Effector memory CD4-positive, alpha-beta T cell (primary cell): Measurements from ENCODE around the gene RSRC2.

ENCODE experiments used
- DNase-seq, 3 donors: peaks; one replicate each; pipeline ENCODE4 v3.0.0-alpha.2; 2020
- H3K27ac ChIP-seq: 2 replicates; pipeline ENCODE4 v1.7.0; 2013; ENCODE audit warnings: mild to moderate bottlenecking, low read length, moderate library complexity; ENCODE audit not compliant: insufficient read depth, poor library complexity, severe bottlenecking
- H3K27me3 ChIP-seq: replicated peaks from 2 replicates; pipeline ENCODE4 v1.7.0; 2013; ENCODE audit warnings: mild to moderate bottlenecking, low read length; ENCODE audit not compliant: insufficient read depth, control insufficient read depth, poor library complexity, severe bottlenecking
- H3K36me3 ChIP-seq: 2 replicates; pipeline ENCODE4 v1.7.0; 2013; ENCODE audit warnings: mild to moderate bottlenecking, low read length, moderate library complexity; ENCODE audit not compliant: control insufficient read depth, insufficient read depth
- H3K4me1 ChIP-seq: 2 replicates; pipeline ENCODE4 v1.7.0; 2013; ENCODE audit warnings: low read length, mild to moderate bottlenecking; ENCODE audit not compliant: control insufficient read depth, insufficient read depth, poor library complexity, severe bottlenecking
- H3K4me3 ChIP-seq: 2 replicates; pipeline ENCODE4 v1.7.0; 2013; ENCODE audit warnings: low read length, low read depth, mild to moderate bottlenecking; ENCODE audit not compliant: insufficient read depth, poor library complexity, severe bottlenecking
- H3K9me3 ChIP-seq: 2 replicates; pipeline ENCODE4 v1.7.0; 2013; ENCODE audit warnings: mild to moderate bottlenecking, low read length, moderate library complexity; ENCODE audit not compliant: control insufficient read depth

The RSRC2 gene

GRCh38 chr12:122544537-122544936 is 17.8 kb upstream of the RSRC2 start:
- Histone ChIP-seq H3K36me3 (peaks cover 14% of the 10 kb centered on the region), H3K4me3 (no peak overlapping the region), H3K9me3 (no peaks in the 10 kb centered on the region), H3K4me1 (no peaks in the 10 kb centered on the region), H3K27ac (no peak overlapping the region), H3K27me3 (no peaks in the 10 kb centered on the region)
- DNase-seq: no peak

GRCh38 chr12:122538496-122538895 is 11.8 kb upstream of the RSRC2 start:
- no peaks in the 10 kb centered on the region for H3K4me1 ChIP-seq
- no peaks in the 10 kb centered on the region for H3K9me3 ChIP-seq
- no peak for DNase-seq
- H3K36me3 ChIP-seq: peaks cover 9% of the 10 kb centered on the region
- H3K27ac ChIP-seq: no peak overlapping the region
- H3K27me3 ChIP-seq: no peaks in the 10 kb centered on the region
- no peak overlapping the region for H3K4me3 ChIP-seq

GRCh38 chr12:122537021-122537420 is 10.3 kb upstream of the RSRC2 start:
- DNase-seq: no peak
- no peaks in the 10 kb centered on the region for H3K36me3 ChIP-seq
- H3K4me3 ChIP-seq: no peak overlapping the region
- no peaks in the 10 kb centered on the region for H3K9me3 ChIP-seq
- H3K27me3 ChIP-seq: no peaks in the 10 kb centered on the region
- H3K4me1 ChIP-seq: no peaks in the 10 kb centered on the region
- H3K27ac ChIP-seq: no peak overlapping the region

GRCh38 chr12:122533856-122534255 is 7.1 kb upstream of the RSRC2 start:
- no peaks in the 10 kb centered on the region for H3K4me1 ChIP-seq
- DNase-seq: no peak
- no peaks in the 10 kb centered on the region for H3K9me3 ChIP-seq
- no peak overlapping the region for H3K27ac ChIP-seq
- H3K36me3 ChIP-seq: no peaks in the 10 kb centered on the region
- no peak overlapping the region for H3K4me3 ChIP-seq
- no peaks in the 10 kb centered on the region for H3K27me3 ChIP-seq

GRCh38 chr12:122528992-122529391 is 2.3 kb upstream of the RSRC2 start:
- H3K4me1 ChIP-seq: peaks cover 15% of the 10 kb centered on the region
- H3K27ac ChIP-seq: no peak overlapping the region

GRCh38 chr12:122528582-122528981 is 1.8 kb upstream of the RSRC2 start:
- no peaks in the 10 kb centered on the region for H3K9me3 ChIP-seq
- no peak for DNase-seq
- H3K27me3 ChIP-seq: no peaks in the 10 kb centered on the region
- H3K27ac ChIP-seq: no peak overlapping the region
- H3K4me3 ChIP-seq: no peak overlapping the region
- H3K36me3 ChIP-seq: peaks cover 9% of the 10 kb centered on the region
- H3K4me1 ChIP-seq: peaks cover 18% of the 10 kb centered on the region

More at GRCh38 chr12:122528992-122529391, 2.3 kb upstream of the RSRC2 start:
- no peak for DNase-seq
- Histone ChIP-seq H3K36me3 (peaks cover 7% of the 10 kb centered on the region), H3K9me3 (no peaks in the 10 kb centered on the region), H3K4me3 (no peak overlapping the region), H3K27me3 (no peaks in the 10 kb centered on the region)

GRCh38 chr12:122527478-122527944 is 775 bp upstream of the RSRC2 start:
- H3K27me3 ChIP-seq: no peaks in the 10 kb centered on the region
- H3K36me3 ChIP-seq: peaks cover 9% of the 10 kb centered on the region
- peaks cover 29% of the 10 kb centered on the region for H3K4me1 ChIP-seq
- peak overlapping the region; percentile 62 for H3K4me3 ChIP-seq
- no peak for DNase-seq
- peak overlapping the region; percentile 63 for H3K27ac ChIP-seq
- H3K9me3 ChIP-seq: no peaks in the 10 kb centered on the region

GRCh38 chr12:122523846-122524718 is 2.7 kb downstream of the RSRC2 start:
- H3K4me1 ChIP-seq: peaks cover 34% of the 10 kb centered on the region
- no peaks in the 10 kb centered on the region for H3K9me3 ChIP-seq
- no peaks in the 10 kb centered on the region for H3K27me3 ChIP-seq
- peaks cover 42% of the 10 kb centered on the region for H3K36me3 ChIP-seq
- no peak overlapping the region for H3K4me3 ChIP-seq
- DNase-seq: no peak
- no peak overlapping the region for H3K27ac ChIP-seq

- no peak overlapping the region for H3K27ac ChIP-seq
- peaks cover 50% of the 10 kb centered on the region for H3K36me3 ChIP-seq
- H3K9me3 ChIP-seq: no peaks in the 10 kb centered on the region
- peaks cover 32% of the 10 kb centered on the region for H3K4me1 ChIP-seq
- no peaks in the 10 kb centered on the region for H3K27me3 ChIP-seq
- no peak for DNase-seq
- H3K4me3 ChIP-seq: no peak overlapping the region
Measured at GRCh38 chr12:122523280-122523679, 3.5 kb downstream of the RSRC2 start.

- H3K9me3 ChIP-seq: no peaks in the 10 kb centered on the region
- no peak overlapping the region for H3K4me3 ChIP-seq
- no peak for DNase-seq
- peaks cover 25% of the 10 kb centered on the region for H3K4me1 ChIP-seq
- H3K36me3 ChIP-seq: peaks cover 76% of the 10 kb centered on the region
- H3K27ac ChIP-seq: no peak overlapping the region
- no peaks in the 10 kb centered on the region for H3K27me3 ChIP-seq
Measured at GRCh38 chr12:122520676-122521075, 6.1 kb downstream of the RSRC2 start.
